ENCODE data around the gene UNK. TPM values are rescaled to one million over a fixed set of nuclear protein-coding genes. Genes with fewer than 3 reads are reported as not detected.
"Not testable (repeated sequence)": the region's sequence is repeated elsewhere in the genome, so short reads cannot be mapped to it uniquely, and the experiment has no call there.

The UNK gene
- polyA plus RNA-seq, 1 donor = 21.9 TPM

DNA sequence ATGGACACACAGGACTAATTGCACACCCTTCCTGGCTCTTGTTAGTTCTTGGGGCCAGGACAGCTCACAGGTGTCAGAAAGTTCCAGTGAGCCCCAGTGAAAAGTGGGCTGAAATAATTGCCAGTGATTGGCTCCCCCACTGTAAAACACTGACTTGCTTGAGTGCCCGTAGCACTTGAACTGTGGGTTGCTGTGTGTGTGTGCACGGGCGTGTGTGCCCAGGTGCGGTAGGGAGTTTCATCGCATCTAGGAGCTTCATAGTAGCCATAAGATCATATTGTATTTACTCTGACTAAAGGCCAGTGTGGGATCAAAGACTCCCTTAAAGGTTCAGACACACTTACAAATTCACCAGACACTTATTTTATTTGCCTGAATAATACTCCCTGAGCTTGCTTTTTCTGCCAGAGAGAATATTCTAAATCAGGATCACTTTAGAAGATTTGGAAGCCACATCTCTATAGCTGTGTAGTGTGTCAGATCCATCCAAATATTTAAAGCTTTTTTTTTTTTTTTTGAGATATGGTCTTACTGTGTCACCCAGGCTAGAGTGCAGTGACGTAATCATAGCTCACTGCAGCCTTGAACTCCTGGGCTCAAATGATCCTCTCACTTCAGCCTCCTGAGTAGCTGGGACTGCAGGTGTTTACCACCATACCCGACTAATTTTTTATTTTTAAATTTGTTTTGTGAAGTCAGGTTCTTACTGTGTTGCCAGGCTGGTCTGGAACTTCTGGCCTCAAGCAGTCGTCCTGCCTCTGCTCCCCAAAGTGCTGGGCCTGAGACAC, 11.4 kb downstream of the UNK start:
- no peak for DNase-seq (ENCODE audit: low read depth)

DNA sequence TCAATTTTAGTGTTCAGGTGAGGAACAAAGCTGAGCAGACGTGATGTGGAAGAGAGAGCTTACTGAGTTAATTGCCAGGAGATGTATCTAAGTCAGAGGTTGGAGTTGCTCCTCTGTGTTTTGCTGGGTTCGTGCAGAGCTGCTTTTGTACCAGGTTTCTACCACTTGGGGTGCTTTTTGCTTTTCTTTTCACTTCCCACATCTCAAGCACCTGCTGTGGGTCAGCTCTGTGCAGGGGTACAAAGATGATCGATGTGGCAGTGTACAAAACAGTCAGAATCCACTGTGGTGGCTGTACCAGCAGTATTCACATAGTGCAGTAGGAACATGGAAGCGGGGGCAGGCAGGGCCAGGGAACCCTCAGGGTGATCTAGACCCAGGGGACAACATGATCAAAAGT, 14.8 kb downstream of the UNK start:
- no peak for DNase-seq (ENCODE audit: low read depth)

DNA sequence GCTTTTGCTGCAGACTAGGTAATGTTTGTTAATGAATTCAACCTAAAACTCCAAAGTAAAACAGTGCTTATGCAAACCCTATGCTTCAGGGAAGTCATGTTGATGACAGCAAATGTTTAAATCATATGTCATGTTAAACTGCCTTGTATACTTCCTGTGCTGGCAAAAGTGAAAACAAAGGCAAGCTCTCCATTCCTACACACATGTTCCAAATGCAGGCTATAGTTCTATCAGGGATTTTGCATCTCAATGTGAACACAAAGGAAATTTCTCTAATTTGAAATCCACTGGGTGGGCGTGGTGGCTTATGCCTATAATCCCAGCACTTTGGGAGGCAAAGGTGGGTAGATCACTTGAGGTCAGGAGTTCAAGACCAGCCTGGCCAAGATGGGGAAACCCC, 19.3 kb downstream of the UNK start:
- DNase-seq (ENCODE audit: low read depth) = no peak

DNA sequence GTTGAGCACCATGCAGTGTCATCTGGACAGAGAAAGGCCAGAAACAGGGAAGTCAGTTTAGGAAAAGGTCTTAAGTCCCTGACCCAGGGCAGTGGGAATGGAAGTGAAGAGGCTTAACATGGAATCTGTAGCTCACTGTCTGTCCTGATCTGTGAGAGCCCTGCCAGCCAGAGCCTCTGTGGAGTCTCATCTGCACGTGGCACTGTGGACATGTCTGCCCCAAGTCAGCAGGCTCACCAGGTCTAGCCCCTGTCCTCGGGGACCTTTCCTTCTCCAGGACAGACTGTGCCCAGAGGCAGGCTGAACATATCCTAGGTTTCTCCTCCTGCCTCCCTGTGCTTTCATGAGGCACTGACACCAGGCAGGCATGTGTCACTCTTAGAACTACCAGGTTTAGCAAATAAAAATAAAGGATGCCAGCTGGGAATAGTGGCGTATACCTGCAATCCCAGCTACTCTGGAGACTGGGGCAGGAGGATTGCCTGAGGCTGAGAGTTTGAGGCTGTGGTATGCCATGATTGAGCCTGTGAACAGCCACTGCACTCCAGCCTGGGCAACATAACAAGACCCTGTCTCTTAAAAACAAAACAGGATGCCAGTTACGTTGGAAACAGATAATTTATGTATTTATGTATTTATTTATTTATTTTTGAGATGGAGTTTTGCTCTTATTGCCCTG, 22.4 kb downstream of the UNK start:
- DNase-seq (ENCODE audit: low read depth) = no peak

DNA sequence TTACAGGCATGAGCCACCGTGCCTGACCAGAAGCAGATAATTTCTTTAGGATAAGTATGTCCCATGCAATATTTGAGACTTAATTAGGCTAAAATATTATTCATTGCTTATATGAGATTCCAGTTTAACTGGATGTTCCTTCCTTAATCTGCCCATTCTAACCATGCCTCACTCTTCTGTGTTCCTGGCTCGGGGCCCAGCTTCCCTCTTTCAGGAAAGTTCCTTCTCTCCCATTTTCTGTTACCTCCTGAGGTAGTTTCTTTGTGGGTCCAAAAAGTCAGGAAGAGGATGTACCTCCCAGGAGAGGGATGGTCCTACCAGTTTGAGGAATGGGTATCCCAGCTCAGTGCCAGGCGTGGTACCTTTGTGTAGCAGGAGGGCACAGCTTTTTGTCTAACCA, 23.3 kb downstream of the UNK start:
- DNase-seq (ENCODE audit: low read depth) = no peak

DNA sequence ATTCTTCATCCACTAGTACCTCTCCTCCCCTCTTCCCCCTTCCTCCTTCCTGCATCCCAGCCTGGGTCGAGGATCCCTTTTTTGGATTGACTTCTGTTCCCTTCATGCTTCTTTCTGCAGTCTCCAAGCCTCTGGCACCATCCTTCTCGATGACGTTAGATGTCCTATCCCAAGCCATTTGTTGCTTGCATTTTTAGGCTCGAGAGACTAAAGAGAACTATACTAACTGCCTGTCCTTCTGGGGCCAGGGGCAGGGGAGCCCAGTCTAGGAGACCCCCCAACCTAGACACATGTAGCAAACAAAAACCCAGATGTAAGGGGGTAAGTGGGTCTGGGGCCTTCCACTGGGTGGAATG, 23.9 kb downstream of the UNK start:
- DNase-seq (ENCODE audit: low read depth) = no peak

DNA sequence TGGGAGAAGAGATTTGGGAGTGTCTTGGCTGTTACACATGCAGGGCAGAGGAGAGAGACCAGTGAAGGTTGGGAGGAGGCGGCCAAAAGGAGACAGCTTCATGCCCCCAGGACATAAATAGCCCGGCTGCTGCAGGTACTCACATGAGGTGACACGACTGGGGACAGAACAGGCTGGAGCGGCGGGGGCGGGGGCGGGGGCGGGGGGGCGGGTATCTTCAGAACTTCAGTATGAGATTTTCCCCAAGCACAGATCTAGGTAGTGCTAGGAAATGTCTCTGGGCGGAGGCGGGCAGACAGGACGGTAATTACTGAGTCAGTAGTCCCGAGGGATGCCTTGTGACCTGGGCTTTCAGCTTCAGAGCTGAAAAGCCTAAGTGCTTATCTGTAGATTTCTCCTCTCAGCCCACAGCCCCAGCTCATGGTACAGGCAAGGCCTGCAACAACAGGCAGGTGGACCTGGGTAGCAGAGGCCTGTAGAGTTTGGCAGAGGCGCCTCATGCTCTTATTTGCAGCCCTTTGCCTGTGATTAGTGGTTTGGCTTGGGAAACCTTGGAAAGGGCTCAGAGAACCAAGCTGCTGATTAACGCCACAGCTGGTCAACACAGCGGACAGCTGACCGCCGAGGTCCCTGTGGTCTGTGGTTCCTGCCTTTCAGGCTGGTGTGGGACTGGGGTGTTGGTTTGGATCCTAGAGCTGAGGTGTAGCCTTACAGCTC, 24.5 kb downstream of the UNK start:
- no peak for DNase-seq (ENCODE audit: low read depth)

DNA sequence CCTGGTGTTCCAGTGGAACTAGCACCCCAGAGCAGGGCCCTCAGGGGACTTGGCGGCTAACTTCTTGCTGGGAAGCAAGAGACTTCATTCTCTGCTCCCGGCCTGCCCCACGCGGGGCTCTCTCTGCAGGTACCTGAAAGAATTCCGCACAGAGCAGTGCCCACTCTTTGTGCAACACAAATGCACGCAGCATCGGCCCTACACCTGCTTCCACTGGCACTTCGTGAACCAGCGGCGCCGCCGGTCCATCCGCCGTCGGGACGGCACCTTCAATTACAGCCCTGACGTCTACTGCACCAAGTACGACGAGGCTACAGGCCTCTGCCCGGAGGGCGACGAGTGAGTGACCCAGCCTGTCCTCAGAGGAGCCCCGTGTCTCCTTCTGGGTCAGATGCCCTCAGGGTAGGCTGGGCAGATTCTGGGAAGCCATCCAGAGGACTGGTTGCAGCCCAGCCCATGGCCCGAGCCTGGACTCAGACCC, 25.1 kb downstream of the UNK start:
- DNase-seq (ENCODE audit: low read depth) = no peak

DNA sequence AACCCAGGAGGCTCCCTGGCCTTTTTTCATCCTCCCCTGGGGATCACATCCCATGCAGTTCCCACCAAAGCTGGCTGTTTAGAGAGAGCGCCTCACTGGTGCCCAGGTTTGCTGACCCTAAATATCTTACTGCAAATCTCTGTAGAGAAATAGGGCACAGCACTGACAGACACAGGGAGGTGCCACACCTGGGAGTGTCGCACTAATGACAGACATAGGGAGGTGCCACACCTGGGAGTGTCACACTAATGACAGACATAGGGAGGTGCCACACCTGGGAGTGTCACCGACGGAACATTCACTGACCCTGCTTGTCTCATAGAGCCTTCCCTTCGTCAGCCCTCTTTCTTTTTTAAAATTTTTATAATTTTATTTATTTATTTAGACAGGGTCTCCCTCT, 25.6 kb downstream of the UNK start:
- no peak for DNase-seq (ENCODE audit: low read depth)

DNA sequence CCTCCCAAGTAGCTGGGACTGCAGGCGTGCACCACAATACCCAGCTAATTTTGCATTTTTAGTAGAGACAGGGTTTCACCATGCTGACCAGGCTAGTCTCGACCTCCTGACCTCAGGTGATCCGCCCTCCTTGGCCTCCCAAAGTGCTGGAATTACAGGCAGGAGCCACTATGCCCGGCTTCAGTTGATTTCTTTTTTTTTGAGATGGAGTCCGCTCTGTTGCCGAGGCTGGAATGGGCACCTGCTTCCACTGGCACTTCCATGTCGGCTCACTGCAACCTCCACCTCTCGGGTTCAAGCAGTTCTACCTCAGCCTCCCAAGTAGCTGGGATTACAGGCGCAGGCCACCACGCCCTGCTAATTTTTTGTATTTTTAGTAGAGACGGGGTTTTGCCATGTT, 26.1 kb downstream of the UNK start:
- DNase-seq (ENCODE audit: low read depth) = not testable (repeated sequence)

DNA sequence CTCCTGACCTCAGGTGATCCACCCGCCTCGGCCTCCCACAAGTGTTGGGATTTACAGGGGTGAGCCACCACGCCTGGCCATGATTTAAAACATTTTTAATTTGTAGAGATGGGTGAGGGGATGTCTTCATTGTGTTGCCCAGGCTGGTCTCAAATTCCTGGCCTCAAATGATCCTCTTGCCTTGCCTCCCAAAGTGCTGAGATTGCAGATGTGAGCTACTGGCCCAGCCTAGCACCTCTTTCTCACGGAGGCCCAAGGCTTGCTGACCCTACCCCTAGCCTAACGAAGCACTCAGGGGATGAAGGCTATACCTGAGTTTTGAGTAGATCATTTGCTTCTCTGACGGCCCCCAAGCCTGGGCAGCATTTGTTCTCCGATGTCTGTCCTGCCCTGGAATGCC, 26.6 kb downstream of the UNK start:
- no peak for DNase-seq (ENCODE audit: low read depth)

DNA sequence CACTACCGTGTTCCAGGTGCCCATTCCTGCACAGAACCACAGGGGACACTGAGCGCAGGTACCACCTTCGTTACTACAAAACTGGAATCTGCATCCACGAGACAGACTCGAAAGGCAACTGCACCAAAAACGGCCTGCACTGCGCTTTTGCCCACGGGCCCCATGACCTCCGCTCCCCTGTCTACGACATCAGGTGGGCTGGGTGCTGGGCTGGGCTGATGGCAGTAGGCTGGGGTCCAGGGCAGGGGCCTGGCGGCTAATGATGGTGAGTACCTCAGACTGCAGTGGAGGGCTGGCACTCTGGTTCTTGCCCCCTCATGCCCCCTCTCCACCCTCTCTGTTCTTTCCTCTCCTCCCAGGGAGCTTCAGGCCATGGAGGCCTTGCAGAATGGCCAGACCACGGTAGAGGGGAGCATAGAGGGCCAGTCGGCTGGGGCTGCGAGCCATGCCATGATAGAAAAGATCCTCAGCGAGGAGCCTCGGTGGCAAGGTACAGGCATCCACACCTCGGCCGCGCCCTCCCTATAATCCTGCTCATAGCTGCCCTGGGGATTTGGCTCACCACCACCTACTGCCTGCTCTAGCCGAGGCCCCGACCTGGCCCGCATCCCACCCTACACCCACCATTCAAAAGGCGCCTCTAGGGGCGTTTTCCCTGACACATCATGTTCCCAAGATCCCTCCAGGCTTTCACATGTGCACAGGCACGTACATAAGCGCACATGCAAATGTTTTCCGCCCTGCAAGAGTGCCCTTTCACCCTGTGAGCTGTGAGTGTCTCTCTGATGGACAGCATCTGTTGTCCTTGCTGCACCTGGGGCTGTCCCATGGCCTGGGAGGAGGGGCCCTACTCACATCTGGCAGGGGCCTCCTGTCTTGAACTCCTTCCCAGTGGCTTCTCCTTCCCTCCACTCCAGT, 27.7 kb downstream of the UNK start:
- DNase-seq (ENCODE audit: low read depth) = no peak

DNA sequence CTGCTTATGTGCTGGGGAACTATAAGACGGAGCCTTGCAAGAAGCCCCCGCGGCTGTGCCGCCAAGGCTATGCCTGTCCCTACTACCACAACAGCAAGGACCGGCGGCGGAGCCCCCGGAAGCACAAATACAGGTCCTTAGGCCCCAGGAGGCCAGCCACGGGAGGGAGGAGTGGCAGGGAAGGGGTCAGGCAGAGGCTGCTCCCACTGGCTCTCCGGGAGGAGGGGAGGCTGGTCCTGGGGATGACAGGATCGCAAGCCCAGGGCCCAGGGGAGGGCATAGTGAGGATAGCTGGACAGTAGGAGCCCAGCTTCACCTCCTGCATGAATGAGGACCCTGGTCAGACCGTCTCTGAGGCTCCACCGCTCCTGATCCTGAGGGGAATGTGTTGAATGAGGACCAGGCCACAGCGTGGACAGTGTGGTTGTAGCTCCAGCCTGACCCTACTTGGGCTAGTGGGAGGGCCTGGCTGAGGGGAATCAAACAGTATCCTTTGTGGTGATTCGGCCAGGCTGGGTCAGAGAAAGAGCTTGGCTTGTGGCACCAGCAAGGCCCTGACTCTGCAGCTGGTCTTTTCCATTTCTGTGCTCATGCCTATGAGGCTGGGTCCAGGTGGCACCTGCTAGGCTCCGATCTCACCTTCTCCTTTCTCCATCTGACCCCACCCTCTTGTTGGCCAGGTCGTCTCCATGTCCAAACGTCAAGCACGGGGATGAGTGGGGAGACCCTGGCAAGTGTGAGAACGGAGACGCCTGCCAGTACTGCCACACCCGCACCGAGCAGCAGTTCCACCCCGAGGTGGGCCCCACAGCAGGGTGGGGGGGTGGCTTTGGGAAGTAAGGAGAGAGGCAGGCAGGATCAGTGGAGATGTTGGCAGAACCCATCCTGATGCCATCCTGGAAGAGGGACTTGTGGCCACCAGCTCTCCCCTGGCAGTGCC, 28.7 kb downstream of the UNK start:
- no peak for DNase-seq (ENCODE audit: low read depth)

DNA sequence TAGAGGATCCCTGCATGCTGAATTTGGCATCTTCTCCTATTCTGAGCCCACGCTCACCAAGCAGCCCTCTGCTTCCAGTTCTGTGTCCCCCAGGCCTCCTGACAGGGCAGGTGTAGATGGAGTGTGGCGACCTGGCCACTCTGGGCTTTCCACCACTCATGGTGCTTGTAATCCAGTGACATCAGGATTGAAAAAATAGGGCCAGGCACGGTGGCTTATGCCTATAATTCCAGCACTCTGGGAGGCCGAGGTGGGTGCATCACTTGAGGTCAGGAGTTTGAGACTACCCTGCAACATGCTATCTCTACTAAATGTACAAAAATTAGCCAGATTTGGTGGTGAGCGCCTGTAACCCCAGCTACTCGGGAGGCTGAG, 29.4 kb downstream of the UNK start:
- DNase-seq (ENCODE audit: low read depth) = no peak

DNA sequence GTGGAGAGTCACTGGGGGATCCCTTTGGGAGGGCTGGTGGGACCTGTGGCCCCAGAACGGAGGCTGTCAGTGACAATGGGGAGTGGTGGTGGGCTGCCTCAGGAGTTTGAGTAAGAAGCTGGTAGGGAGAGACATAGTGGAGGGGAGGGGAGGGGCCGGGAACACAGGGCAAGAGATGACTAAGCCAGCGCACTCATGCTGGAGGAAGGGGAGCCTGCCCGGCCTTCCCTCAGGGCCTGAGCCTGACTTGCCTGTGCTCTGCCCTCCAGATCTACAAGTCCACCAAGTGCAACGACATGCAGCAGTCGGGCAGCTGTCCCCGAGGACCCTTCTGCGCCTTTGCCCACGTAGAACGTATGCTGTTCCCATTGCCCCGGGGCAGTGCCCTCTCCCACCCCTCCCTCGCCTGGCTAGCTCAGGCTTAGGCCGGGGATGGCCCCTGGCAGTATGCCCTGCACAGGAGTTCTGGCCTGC, 30.3 kb downstream of the UNK start:
- no peak for DNase-seq (ENCODE audit: low read depth)

DNA sequence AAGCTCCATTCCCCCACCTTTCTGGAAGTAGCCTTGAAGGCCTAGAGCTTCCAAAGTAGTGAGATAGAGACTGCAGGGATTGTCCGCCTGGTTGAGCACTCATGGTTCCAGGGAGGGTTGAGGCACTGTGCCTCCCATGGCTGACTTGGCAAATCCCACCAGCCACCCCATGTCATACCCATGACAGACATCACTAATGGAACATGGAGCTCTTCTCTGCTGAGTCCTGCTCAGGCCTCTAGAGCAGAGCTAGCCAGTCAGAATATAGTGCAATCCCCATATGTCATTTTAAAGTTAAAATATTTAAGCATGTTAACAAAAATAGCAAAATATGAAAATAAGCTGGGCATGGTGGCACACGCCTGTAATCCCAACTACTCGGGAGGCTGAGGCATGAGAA, 30.8 kb downstream of the UNK start:
- DNase-seq (ENCODE audit: low read depth) = no peak

DNA sequence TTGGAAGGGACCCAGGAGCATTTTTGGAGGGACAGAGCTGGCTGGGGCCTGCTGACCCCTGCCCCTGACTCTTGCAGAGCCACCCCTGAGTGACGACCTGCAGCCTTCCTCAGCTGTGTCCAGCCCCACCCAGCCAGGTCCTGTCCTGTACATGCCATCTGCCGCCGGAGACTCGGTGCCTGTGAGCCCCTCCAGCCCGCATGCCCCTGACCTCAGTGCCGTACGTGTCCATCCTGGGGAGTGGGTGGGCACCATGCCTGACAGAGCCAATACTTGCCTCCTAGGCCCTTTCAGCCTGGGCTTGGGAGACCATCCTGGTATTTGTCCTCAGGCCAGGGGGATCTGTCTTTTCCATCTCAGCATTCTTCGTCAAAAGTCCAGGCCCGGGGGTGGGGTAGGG, 32.1 kb downstream of the UNK start:
- DNase-seq (ENCODE audit: low read depth) = no peak

DNA sequence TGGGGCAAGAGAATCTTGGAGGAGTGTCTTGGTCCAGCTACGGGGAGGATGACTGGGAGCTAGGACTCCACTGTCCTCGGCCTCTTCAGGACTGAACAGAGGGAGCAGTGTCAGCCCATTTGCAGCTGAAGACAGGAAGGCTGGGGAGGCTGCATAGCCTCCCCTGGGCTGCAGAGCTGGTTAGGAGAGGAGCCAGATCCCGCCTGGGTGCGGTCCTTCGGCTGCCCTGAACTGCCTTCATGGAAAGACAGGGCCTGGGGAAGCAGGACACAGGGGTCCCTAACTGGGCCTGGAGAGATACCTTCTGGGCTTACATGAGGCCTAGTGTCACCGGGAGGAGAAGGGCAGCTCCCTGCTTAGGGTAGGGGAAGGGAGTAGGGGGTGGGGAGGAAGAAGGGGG, 33.0 kb downstream of the UNK start:
- no peak for DNase-seq (ENCODE audit: low read depth)

DNA sequence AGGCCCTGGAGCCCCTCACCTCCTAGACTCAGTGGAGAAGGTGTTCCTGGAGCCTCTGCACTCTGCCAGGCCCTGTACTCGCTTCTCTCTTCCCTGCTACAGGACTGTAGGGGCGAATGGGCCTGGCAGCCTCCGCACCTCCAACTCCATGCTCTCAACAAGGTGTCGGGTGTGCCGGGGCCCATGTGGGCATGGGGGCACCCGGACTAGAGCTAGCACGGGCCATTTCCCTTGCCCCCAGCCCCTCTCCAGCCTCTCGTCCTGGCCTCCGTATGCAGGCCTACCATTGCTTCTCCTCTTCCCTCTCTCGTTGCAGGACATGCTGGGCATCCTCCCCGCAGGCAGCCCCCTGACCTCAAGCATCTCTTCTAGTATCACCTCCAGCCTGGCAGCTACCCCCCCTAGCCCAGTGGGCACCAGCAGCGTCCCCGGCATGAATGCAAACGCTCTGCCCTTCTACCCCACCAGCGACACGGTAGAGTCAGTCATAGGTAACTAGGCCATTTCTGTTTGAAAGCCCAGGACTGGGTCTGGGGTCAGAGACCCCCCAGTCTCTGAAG, 33.8 kb downstream of the UNK start:
- no peak for DNase-seq (ENCODE audit: low read depth)

DNA sequence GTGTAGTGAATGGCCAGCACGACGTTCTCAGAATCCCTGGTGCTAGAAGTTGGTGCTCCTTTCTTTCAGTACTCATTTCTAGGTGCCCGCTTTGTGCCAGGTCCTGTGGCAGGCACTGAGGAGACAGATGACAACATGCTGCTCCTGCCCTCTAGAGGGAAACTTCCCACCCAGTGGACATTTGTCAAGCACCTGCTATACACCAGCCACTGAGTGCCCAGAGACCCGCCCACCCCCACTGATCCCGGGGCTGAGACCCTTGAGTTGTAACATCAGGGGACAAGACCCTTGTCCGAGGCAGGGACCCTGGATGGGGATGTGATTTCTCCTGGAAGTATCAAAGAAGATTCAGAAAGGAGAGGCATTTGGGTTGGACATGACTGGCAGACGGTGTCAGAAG, 34.5 kb downstream of the UNK start:
- DNase-seq (ENCODE audit: low read depth) = no peak
